ENCODE results near the gene FUS.

GRCh38 chr16:31229501-31229900, 49.6 kb downstream of the FUS start:
- TF ChIP-seq MAX (CRISPR knock-in tag; IDR thresholded peaks at IDR 0.05) (no peak), POLR2A (conservative IDR thresholded peaks at IDR 0.05) (no peak)
